ENCODE results near the gene GKAP1.
"Not testable (repeated sequence)": the region's sequence is repeated elsewhere in the genome, so short reads cannot be mapped to it uniquely, and the experiment has no call there.

- TF ChIP-seq ATF3 (CRISPR knock-in tag; IDR thresholded peaks at IDR 0.05); POLR2AphosphoS5 (IDR thresholded peaks at IDR 0.05; ENCODE audit: low read depth, low read length); NFRKB (IDR thresholded peaks at IDR 0.05); ZNF234 (CRISPR knock-in tag; conservative IDR thresholded peaks at IDR 0.05); CCAR2 (optimal IDR thresholded peaks at IDR 0.05; ENCODE audit: low read depth, low read length); ZNF639 (CRISPR knock-in tag; conservative IDR thresholded peaks at IDR 0.05): not testable (repeated sequence)
Measured at GRCh38 chr9:83849895-83850294, 32.3 kb upstream of the GKAP1 start.

Data from HepG2 (cell line).